VCaP (cell line): Measurements from ENCODE around the gene MARF1.
A peak's percentile ranks its signal among the peaks of the same experiment; 100 is the strongest.

Source experiments
- H3K27ac ChIP-seq: fragments of 450-650 bp; 2 replicates; pipeline ENCODE4 v1.5.1; 2017
- CTCF ChIP-seq: fragments of 450-650 bp; conservative IDR thresholded peaks from 2 replicates; pipeline ENCODE4 v1.5.1; 2017; ENCODE audit warnings: mild to moderate bottlenecking, moderate library complexity

Gene MARF1

GRCh38 chr16:15676506-15676905 lies 33.6 kb upstream of the MARF1 start:
- no peak overlapping the region for H3K27ac ChIP-seq
- TF ChIP-seq CTCF = no peak

GRCh38 chr16:15674571-15674970 lies 31.6 kb upstream of the MARF1 start:
- no peak overlapping the region for H3K27ac ChIP-seq

GRCh38 chr16:15672514-15673167 lies 29.7 kb upstream of the MARF1 start:
- no peak for TF ChIP-seq CTCF
- H3K27ac ChIP-seq = peak overlapping the region; percentile 32; the same call in 1 of the 2 replicates

More at GRCh38 chr16:15674571-15674970, 31.6 kb upstream of the MARF1 start:
- TF ChIP-seq CTCF = no peak

GRCh38 chr16:15672127-15672513 lies 29.2 kb upstream of the MARF1 start:
- H3K27ac ChIP-seq = peak overlapping the region; percentile 32; the same call in 1 of the 2 replicates

GRCh38 chr16:15671530-15672117 lies 28.7 kb upstream of the MARF1 start:
- no peak overlapping the region; the same call in 1 of the 2 replicates for H3K27ac ChIP-seq
- TF ChIP-seq CTCF = no peak

GRCh38 chr16:15667091-15667742 lies 24.3 kb upstream of the MARF1 start:
- no peak overlapping the region for H3K27ac ChIP-seq
- no peak for TF ChIP-seq CTCF

- H3K27ac ChIP-seq = no peak overlapping the region
- TF ChIP-seq CTCF = no peak
Measured at GRCh38 chr16:15665107-15665506, 22.2 kb upstream of the MARF1 start.

GRCh38 chr16:15660203-15660601 lies 17.2 kb upstream of the MARF1 start:
- H3K27ac ChIP-seq = no peak overlapping the region
- no peak for TF ChIP-seq CTCF
